ENCODE measurements around the gene USP35. TPM values are rescaled to one million over a fixed set of nuclear protein-coding genes. Genes with fewer than 3 reads are reported as not detected.

USP35 gene
- total RNA-seq, 2 donors from 2014 or later = 8.0 to 8.6 TPM

DNA sequence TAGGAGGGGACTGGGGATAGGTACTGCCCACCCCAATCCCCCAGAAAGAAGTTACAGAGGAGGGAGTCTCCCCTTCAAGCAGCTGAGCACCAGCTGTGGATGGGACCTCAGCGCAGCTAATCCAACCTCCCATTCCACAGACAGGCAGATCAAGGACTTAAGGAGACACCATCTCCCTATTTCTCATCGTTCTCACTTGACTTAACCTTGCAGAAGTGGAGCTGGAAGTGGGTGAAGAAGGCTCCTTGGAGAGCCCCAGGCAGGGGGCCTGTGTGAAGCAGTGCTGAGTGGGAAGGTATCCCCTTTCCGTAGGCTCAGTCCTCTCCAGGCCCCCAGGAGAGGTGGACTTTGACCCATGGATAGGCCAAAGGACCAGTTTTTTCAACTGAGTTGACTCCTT lies 27.3 kb downstream of the USP35 start:
- Histone ChIP-seq H3K4me1 (peaks cover 0 to 7% of the 10 kb centered on the region in 2 donors), H3K36me3 (peaks cover 46% of the 10 kb centered on the region), H3K27me3 (no peaks in the 10 kb centered on the region), H3K9me3 (no peaks in the 10 kb centered on the region), H3K4me3 (no peak overlapping the region), H3K27ac (no peak overlapping the region)
- DNase-seq (ENCODE audit: low spot score) = no peak
- TF ChIP-seq CTCF (IDR thresholded peaks at IDR 0.05) = no peak

DNA sequence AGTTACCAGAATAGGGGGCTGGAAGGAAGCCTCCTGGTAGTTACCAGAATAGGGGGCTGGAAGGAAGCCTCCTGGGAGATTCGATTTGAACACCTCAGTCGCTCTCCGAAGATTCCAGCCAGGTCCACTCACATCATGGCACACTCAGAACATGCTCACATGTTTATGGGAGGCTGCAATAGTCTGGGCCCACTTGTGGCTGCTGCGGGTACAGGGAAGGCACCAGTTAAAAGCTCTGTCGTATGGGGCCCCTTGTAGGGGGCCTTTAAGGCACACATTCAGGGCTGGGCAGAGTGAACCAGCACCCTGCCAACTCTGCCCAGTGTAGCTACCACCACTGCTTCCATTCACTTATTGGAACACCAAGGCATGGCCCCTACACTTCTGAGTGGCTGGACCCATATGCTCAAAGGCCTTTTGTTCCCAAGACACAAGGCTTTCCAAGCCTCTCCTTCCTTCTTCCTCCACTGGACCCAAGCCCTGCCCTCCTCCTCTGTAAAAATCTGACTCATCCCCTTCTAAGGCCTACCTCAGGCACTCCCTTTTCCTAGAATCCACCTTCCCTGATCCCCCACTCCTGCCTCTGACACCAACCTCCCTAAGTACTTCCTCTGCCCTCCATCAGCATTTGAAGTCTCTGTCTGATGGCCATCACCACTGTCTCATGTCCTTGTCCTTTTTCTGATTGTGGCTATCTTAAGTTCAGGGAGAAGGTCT lies 28.0 kb downstream of the USP35 start:
- no peaks in the 10 kb centered on the region for H3K9me3 ChIP-seq
- no peak for TF ChIP-seq CTCF (IDR thresholded peaks at IDR 0.05)
- DNase-seq (ENCODE audit: low spot score) = no peak
- H3K4me3 ChIP-seq = no peak overlapping the region
- no peaks in the 10 kb centered on the region for H3K27me3 ChIP-seq
- peaks cover 0 to 7% of the 10 kb centered on the region in 2 donors for H3K4me1 ChIP-seq
- no peak overlapping the region for H3K27ac ChIP-seq
- H3K36me3 ChIP-seq = peaks cover 53% of the 10 kb centered on the region

GRCh38 chr11:78217650-78218541 lies 29.2 kb downstream of the USP35 start:
- Histone ChIP-seq H3K4me1 (peaks cover 0 to 3% of the 10 kb centered on the region in 2 donors), H3K27ac (no peak overlapping the region), H3K27me3 (no peaks in the 10 kb centered on the region), H3K9me3 (no peaks in the 10 kb centered on the region), H3K36me3 (peaks cover 59% of the 10 kb centered on the region), H3K4me3 (no peak overlapping the region)
- no peak for TF ChIP-seq CTCF (IDR thresholded peaks at IDR 0.05)
- no peak for DNase-seq (ENCODE audit: low spot score)

DNA sequence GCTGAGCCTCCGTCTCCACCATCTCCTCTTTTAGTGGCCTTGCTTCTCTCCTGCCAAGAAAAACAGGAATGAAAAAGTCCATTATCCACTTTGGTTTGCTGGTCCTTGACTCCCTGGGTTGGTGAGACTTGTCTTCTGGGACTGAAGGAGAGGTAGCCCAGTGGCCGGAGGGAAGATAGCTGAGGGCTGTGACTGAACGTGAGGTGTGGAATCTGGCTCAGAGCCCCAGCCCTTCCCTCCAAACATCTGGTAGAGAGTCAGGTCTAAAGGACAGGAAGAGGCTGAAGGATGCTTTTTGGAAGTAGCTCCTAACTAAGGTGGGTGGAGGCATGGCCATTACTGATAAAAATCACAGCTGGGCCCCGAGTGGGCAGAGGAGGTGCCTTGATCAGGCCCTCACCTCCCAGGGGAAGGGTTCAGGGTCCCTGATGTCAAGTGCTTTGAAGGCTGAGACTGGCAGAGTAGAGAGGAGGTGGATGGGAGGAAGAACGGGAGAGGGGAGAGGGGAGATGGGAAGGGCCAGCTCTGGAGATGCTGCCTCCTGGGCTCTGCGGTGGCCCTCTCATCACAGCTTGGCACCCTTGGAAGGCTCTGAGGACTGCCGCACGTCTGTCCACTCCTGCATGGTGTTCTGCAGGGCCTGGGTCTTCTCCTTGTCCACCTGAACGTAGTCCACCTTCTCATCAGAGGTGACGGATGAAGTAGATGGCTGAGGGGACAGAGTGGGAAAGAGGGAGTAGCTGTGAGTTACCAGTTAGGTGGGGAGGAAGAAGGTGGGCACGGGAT lies 30.2 kb downstream of the USP35 start:
- DNase-seq (ENCODE audit: low spot score) = no peak
- Histone ChIP-seq H3K9me3 (no peaks in the 10 kb centered on the region), H3K4me1 (no peaks in the 10 kb centered on the region), H3K36me3 (peaks cover 68% of the 10 kb centered on the region), H3K27ac (no peak overlapping the region), H3K4me3 (no peak overlapping the region), H3K27me3 (no peaks in the 10 kb centered on the region)
- TF ChIP-seq CTCF (IDR thresholded peaks at IDR 0.05) = no peak

- Histone ChIP-seq H3K4me1 (no peaks in the 10 kb centered on the region), H3K36me3 (peaks cover 71% of the 10 kb centered on the region), H3K9me3 (no peaks in the 10 kb centered on the region), H3K27me3 (no peaks in the 10 kb centered on the region), H3K4me3 (no peak overlapping the region), H3K27ac (no peak overlapping the region)
- DNase-seq (ENCODE audit: low spot score) = no peak
- TF ChIP-seq CTCF (IDR thresholded peaks at IDR 0.05) = no peak
These were observed 30.9 kb downstream of the USP35 start for GRCh38 chr11:78219493-78220217.
